Stimulated activated CD8-positive, alpha-beta memory T cell treated with anti-CD3 and anti-CD28 coated beads, Interleukin-7, amount 100 ng/mL, for 4 hours (primary cell): ENCODE results near the gene CDKN2A.
"Not testable (repeated sequence)": the region's sequence is repeated elsewhere in the genome, so short reads cannot be mapped to it uniquely, and the experiment has no call there.

Source experiments
- DNase-seq, 2 donors: peaks; one replicate each; pipeline ENCODE4 v3.0.0-alpha.2; 2020; ENCODE audit warnings: low read depth in 2 of 2

CDKN2A gene

GRCh38 chr9:21982861-21983560 lies 11.2 kb downstream of the CDKN2A start:
- no peak for DNase-seq

- DNase-seq = no peak
Measured at GRCh38 chr9:21982391-21982790, 11.8 kb downstream of the CDKN2A start.

- no peak for DNase-seq
Measured at GRCh38 chr9:21976334-21976875, 17.8 kb downstream of the CDKN2A start.

GRCh38 chr9:21974722-21975409 lies 19.3 kb downstream of the CDKN2A start:
- peak; percentile 49 to 51 for DNase-seq

- DNase-seq = no peak
Measured at GRCh38 chr9:21974343-21974721, 19.9 kb downstream of the CDKN2A start.

- no peak for DNase-seq
Measured at GRCh38 chr9:21972361-21972760, 21.8 kb downstream of the CDKN2A start.

- no peak for DNase-seq
Measured at GRCh38 chr9:21970800-21971640, 23.2 kb downstream of the CDKN2A start.

- no peak for DNase-seq
Measured at GRCh38 chr9:21969951-21970799, 24.0 kb downstream of the CDKN2A start.

- no peak for DNase-seq
Measured at GRCh38 chr9:21969011-21969940, 24.9 kb downstream of the CDKN2A start.

GRCh38 chr9:21968331-21969010 lies 25.7 kb downstream of the CDKN2A start:
- DNase-seq = no peak

- no peak for DNase-seq
Measured at GRCh38 chr9:21967702-21968101, 26.5 kb downstream of the CDKN2A start.

GRCh38 chr9:21967169-21967568 lies 27.0 kb downstream of the CDKN2A start:
- no peak for DNase-seq

- no peak for DNase-seq
Measured at GRCh38 chr9:21966140-21966851, 27.9 kb downstream of the CDKN2A start.

- no peak for DNase-seq
Measured at GRCh38 chr9:21965401-21965951, 28.7 kb downstream of the CDKN2A start.

GRCh38 chr9:21964925-21965385 lies 29.2 kb downstream of the CDKN2A start:
- DNase-seq = peak; percentile 49 to 50

GRCh38 chr9:21961569-21961968 lies 32.6 kb downstream of the CDKN2A start:
- no peak for DNase-seq

GRCh38 chr9:21959268-21959667 lies 34.9 kb downstream of the CDKN2A start:
- not testable (repeated sequence) for DNase-seq

GRCh38 chr9:21958833-21959232 lies 35.4 kb downstream of the CDKN2A start:
- no peak for DNase-seq

GRCh38 chr9:21945606-21946005 lies 48.6 kb downstream of the CDKN2A start:
- no peak for DNase-seq
